ENCODE results near the gene ATMIN.

Gene ATMIN

GRCh38 chr16:81035398-81035974 is at the start of gene ATMIN:
Gene ATMIN (plus strand): TSS chr16:81035842. CDS start chr16:81035871, 29 bp downstream.
- peak; percentile 88 for DNase-seq

GRCh38 chr16:80986557-80986956 is 49.1 kb upstream of the ATMIN start:
- no peak for DNase-seq

GRCh38 chr16:80988756-80989155 is 46.9 kb upstream of the ATMIN start:
- DNase-seq = no peak

- DNase-seq = no peak
Measured at GRCh38 chr16:80989801-80990200, 45.8 kb upstream of the ATMIN start.

- DNase-seq = no peak
Measured at GRCh38 chr16:80990577-80990976, 45.1 kb upstream of the ATMIN start.

GRCh38 chr16:80990978-80991377 is 44.7 kb upstream of the ATMIN start:
- DNase-seq = no peak

- DNase-seq = no peak
Measured at GRCh38 chr16:80991792-80992430, 43.7 kb upstream of the ATMIN start.

GRCh38 chr16:80992676-80993293 is 42.9 kb upstream of the ATMIN start:
- DNase-seq = no peak

GRCh38 chr16:80993307-80993706 is 42.3 kb upstream of the ATMIN start:
- DNase-seq = no peak

GRCh38 chr16:80993834-80994233 is 41.8 kb upstream of the ATMIN start:
- no peak for DNase-seq

- DNase-seq = no peak
Measured at GRCh38 chr16:80994451-80994850, 41.2 kb upstream of the ATMIN start.

- no peak for DNase-seq
Measured at GRCh38 chr16:80996688-80997138, 38.9 kb upstream of the ATMIN start.

GRCh38 chr16:80997139-80997798 is 38.4 kb upstream of the ATMIN start:
- no peak for DNase-seq

- no peak for DNase-seq
Measured at GRCh38 chr16:80997964-80998620, 37.5 kb upstream of the ATMIN start.

GRCh38 chr16:81000873-81001272 is 34.8 kb upstream of the ATMIN start:
- DNase-seq = no peak

GRCh38 chr16:81001330-81001729 is 34.3 kb upstream of the ATMIN start:
- DNase-seq = no peak

- DNase-seq = no peak
Measured at GRCh38 chr16:81003064-81003463, 32.6 kb upstream of the ATMIN start.

GRCh38 chr16:81003610-81004460 is 31.8 kb upstream of the ATMIN start:
- peak; percentile 34 for DNase-seq

GRCh38 chr16:81004646-81005353 is 30.8 kb upstream of the ATMIN start:
- DNase-seq = no peak

GRCh38 chr16:81005610-81006161 is 30.0 kb upstream of the ATMIN start:
- no peak for DNase-seq

GRCh38 chr16:81006211-81006812 is 29.3 kb upstream of the ATMIN start:
- peak; percentile 79 for DNase-seq

Measured in activated naive CD4-positive, alpha-beta T cell treated with Interleukin-2 at 50 U/mL for 16 hours (primary cell).